HG03520 (cell line): ENCODE results near the gene PTGER2.

ENCODE experiments used
- ATAC-seq: cut with Tn5 transposase; IDR thresholded peaks from one replicate; pipeline ENCODE4 v1.9.1; 2021; ENCODE audit warnings: mild to moderate bottlenecking, moderate library complexity; ENCODE audit not compliant: unreplicated experiment

The PTGER2 gene

DNA sequence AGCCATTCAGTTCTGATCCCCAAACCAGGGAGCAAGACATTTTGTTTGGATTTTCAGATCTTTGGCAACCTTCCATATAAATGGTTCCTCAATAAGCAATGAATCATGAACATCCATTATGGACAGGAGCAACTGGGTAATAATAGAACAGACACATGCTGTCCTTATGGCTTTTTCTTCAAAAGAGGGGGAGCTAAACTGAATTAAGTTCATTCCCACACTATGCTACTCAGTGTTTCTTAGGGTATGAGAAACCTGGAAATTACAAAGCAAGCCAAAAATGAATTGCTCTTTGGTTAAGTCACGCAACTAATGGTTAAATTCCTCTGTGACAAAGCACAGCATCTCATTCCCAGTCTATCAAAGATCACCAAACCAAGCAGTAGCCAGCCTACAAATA, 51.0 kb downstream of the PTGER2 start:
- ATAC-seq = no peak

DNA sequence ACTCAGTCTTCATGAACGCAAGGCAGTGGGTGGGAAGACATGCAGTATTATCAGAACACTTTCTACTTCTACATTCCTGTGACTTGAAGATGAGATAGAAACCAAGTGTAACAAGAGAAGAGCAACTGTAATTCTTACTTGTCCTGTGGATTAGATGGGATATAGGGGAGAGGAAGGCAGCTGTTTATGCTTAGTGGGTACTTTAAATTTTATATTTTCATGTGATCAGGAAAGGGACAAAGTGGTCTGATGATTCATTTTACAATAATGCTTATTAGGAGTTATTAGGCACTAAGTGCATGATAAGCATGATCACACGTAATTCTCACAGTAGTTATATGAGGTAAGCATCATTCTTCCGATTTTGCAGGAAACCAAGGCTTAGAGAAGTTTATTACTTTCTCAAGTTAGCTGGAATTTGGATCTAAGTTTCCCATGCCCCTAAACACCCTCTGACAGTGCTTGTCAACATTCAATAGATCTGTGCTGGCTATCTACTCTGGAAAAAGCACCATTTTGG, 52.7 kb downstream of the PTGER2 start:
- ATAC-seq = no peak

DNA sequence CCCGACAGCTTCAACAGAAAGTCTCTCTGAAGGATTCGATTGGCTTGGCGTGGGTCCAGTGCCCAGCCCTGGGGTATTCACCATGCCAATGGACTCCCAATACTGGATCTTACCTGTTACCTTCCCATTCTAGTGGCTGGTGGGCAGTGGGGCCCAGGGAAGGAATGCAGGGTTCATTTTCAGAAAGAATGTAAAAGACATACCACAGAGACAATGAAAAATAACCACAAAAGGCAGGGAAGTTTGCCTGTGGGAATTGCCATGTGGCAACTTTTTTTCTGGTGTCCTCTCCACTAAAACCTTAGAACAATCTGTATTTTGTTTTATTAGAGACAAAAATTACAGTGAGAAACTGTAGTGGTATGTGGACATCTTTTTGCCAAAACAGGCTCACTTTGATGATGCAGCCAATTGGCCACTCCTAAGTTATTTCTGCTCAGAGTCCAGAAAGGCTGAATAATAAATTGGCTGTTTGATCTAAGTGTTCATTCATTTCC, 55.2 kb downstream of the PTGER2 start:
- ATAC-seq = no peak

DNA sequence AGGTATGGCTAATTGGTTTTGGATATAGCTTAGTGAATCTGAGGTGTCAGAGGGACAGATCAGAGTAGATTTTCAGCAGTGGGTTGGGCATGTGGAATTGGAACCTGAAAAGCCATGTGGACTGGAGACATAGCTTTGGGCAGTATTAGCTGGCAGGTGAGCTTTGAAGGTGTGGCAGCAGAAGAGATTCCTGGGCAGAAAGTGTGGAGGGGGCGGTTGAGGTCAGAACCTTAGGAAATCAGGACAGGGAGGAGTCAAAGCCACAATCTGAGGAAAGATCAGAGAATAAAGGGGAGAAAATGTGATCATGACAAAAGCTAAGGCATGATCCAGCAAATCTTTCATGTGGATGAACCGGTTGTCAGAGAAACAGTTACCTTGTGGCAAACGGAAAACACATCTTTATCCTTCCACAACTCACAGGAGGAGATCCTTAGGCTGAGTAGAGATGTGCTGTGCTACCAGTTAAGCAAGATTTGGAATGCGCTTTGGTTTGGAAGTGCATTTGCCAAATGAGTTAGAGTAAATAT, 56.4 kb downstream of the PTGER2 start:
- no peak for ATAC-seq

DNA sequence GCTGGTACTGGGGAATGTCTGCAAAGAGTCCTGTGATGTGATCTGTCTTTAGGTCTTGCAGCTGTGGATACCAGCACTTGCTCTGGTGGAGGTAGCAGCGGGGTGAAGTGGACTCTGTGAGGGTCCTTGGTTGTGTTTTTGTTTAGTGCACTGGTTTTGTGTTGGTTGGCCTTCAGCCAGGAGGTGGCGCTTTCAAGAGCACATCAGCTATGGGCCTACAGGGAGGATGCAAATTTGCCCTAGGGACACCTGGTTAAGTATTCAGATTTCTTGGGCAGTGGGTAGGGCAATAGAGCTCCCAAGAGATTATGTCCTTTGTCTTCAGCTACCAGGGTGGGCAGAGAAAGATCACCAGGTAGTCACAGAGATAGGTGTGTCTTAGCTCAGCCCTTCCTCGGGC, 63.8 kb downstream of the PTGER2 start:
- ATAC-seq = no peak
